LNCAP (cell line): ENCODE data around the gene MKS1.

Source experiments
- CTCF ChIP-seq: fragments of 450-650 bp; IDR thresholded peaks from 2 replicates; pipeline ENCODE4 v1.5.1; 2017; ENCODE audit warnings: mild to moderate bottlenecking

The MKS1 gene

GRCh38 chr17:58172369-58173071 lies 46.5 kb downstream of the MKS1 start:
- peak; percentile 58 for TF ChIP-seq CTCF

- no peak for TF ChIP-seq CTCF
These were observed 48.4 kb downstream of the MKS1 start for GRCh38 chr17:58170622-58171021.

- no peak for TF ChIP-seq CTCF
These were observed 52.4 kb downstream of the MKS1 start, which contains the start of gene OR4D2 for GRCh38 chr17:58166682-58167081. Gene OR4D2, plus strand, starts transcription at chr17:58166982. Its CDS starts 2,674 bp downstream, at chr17:58169656.

GRCh38 chr17:58165981-58166380 lies 53.1 kb downstream of the MKS1 start:
- no peak for TF ChIP-seq CTCF

- no peak for TF ChIP-seq CTCF
These were observed 57.5 kb downstream of the MKS1 start for GRCh38 chr17:58161566-58161965.

- TF ChIP-seq CTCF: no peak
These were observed 60.9 kb downstream of the MKS1 start for GRCh38 chr17:58158181-58158580.

GRCh38 chr17:58156839-58157803 lies 61.9 kb downstream of the MKS1 start:
- TF ChIP-seq CTCF: no peak
